Breast epithelium (tissue), 3 donors: ENCODE measurements around the gene CRYBG2.

Source experiments
- POLR2A ChIP-seq: fragments of 450-650 bp; IDR thresholded peaks from one replicate; pipeline ENCODE4 v1.6.1; 2016; ENCODE audit warnings: antibody characterized with exemption, mild to moderate bottlenecking, moderate library complexity
- TF ChIP-seq, protein P1 (sequence below), 3 donors: fragments of 450-650 bp; IDR thresholded peaks; one replicate each; pipeline ENCODE4 v1.5.1; 2016 to 2017; ENCODE audit warnings: antibody characterized with exemption in 3 of 3, mild to moderate bottlenecking in 3 of 3, moderate library complexity in 3 of 3

DNA sequence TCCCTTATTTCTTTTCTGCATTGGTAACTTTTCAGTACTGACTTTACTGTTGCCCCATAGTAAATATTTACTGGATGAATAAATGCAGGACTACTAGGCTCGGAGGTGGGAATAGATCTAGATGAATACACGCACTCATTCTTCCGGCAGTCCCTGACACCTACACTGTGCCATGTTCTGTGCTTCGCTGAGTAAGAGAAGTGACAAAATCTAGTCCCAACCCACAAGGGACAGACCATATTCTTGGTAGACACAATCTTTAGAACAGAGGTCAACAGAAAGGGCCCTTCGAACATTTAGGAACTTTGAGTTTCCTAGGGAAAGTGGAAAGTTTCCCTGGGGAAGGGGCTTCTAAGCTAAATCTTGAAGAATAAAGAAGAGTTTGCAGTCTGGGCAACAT lies 39.4 kb downstream of the CRYBG2 start:
- TF ChIP-seq, protein P1, sequence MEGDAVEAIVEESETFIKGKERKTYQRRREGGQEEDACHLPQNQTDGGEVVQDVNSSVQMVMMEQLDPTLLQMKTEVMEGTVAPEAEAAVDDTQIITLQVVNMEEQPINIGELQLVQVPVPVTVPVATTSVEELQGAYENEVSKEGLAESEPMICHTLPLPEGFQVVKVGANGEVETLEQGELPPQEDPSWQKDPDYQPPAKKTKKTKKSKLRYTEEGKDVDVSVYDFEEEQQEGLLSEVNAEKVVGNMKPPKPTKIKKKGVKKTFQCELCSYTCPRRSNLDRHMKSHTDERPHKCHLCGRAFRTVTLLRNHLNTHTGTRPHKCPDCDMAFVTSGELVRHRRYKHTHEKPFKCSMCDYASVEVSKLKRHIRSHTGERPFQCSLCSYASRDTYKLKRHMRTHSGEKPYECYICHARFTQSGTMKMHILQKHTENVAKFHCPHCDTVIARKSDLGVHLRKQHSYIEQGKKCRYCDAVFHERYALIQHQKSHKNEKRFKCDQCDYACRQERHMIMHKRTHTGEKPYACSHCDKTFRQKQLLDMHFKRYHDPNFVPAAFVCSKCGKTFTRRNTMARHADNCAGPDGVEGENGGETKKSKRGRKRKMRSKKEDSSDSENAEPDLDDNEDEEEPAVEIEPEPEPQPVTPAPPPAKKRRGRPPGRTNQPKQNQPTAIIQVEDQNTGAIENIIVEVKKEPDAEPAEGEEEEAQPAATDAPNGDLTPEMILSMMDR (IDR thresholded peaks at IDR 0.05) = no peak
- TF ChIP-seq POLR2A = no peak
